ENCODE data around the gene ZSCAN5A. TPM values are rescaled to one million over a fixed set of nuclear protein-coding genes. Genes with fewer than 3 reads are reported as not detected.

ZSCAN5A gene
- total and polyA plus RNA-seq, 2 of the 13 experiments (the other 11 are each of a cell fraction or from before 2014, with no cell fraction given) = 9.5 to 17.8 TPM

GRCh38 chr19:56306016-56306415, 8.6 kb downstream of the ZSCAN5A start (continued):
- TF ChIP-seq JARID2 (CRISPR knock-in tag; IDR thresholded peaks at IDR 0.05; ENCODE audit: insufficient replicate concordance) = no peak
- TF ChIP-seq SALL1 (CRISPR knock-in tag; IDR thresholded peaks at IDR 0.05) = no peak
- TF ChIP-seq NFYB (CRISPR knock-in tag; IDR thresholded peaks at IDR 0.05) = no peak
- no peak for TF ChIP-seq ZNF619 (CRISPR knock-in tag; IDR thresholded peaks at IDR 0.05)
- no peak for TF ChIP-seq ZNF446 (CRISPR knock-in tag; IDR thresholded peaks at IDR 0.05)
- TF ChIP-seq, protein P1, sequence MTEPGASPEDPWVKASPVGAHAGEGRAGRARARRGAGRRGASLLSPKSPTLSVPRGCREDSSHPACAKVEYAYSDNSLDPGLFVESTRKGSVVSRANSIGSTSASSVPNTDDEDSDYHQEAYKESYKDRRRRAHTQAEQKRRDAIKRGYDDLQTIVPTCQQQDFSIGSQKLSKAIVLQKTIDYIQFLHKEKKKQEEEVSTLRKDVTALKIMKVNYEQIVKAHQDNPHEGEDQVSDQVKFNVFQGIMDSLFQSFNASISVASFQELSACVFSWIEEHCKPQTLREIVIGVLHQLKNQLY (CRISPR knock-in tag; IDR thresholded peaks at IDR 0.05) = no peak
- TF ChIP-seq ZFP41 (CRISPR knock-in tag; IDR thresholded peaks at IDR 0.05; ENCODE audit: borderline replicate concordance) = no peak
- TF ChIP-seq ZFP36 (IDR thresholded peaks at IDR 0.05; ENCODE audit: borderline replicate concordance, low read depth, low read length, partially characterized antibody) = no peak
- TF ChIP-seq MED1 (CRISPR knock-in tag; IDR thresholded peaks at IDR 0.05) = no peak

DNA sequence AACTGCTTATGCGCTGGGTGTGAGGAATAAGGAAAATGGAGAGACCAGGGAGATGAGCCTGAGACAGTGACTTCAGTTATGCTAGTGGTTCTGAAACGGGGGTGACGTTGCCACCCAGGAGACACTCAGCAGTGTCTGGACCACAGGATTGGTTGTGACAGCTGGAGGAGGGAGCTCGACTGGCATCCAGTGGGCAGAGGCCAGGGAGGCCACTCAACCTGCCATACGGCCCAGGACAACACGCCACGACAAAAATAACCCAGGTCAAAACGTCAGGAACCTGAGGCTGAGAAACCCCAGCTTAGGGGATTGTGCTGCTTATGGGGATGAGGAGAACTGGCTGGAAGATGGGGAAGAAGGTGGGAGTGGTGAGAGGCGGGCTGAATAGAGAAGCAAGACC, 10.4 kb downstream of the ZSCAN5A start:
- peaks cover 4 to 17% of the 10 kb centered on the region in 2 experiments; a peak in 4 of 5 replicates for H3K36me3 ChIP-seq (replicated peaks in 1 of 2; ENCODE audit: control insufficient read depth in 1 of 2, insufficient read depth in 2 of 2, low read length in 2 of 2)
- BruUV-seq (replicated peaks) = no TSS peak
- no peak overlapping the region for H2AFZ ChIP-seq (ENCODE audit: low read length)
- no peaks in the 10 kb centered on the region for H4K20me1 ChIP-seq (ENCODE audit: insufficient read depth, low read length)
- no peak overlapping the region for H3K4me3 ChIP-seq (replicated peaks in 1 of 3; ENCODE audit: insufficient read depth in 1 of 3, low read depth in 2 of 3, low read length in 3 of 3)
- no peaks in the 10 kb centered on the region for H3K79me2 ChIP-seq (ENCODE audit: insufficient read depth, low read length)
- CTCF ChIA-PET (ENCODE audit: low intra/inter-chr PET ratio, low total read pairs) = no interaction called here
- ATAC-seq = no peak
- TF ChIP-seq ZNF749 (CRISPR knock-in tag; IDR thresholded peaks at IDR 0.05; ENCODE audit: borderline replicate concordance) = no peak
- no peak for TF ChIP-seq KLF13 (CRISPR knock-in tag; IDR thresholded peaks at IDR 0.05)
- TF ChIP-seq ATF1 (CRISPR knock-in tag; IDR thresholded peaks at IDR 0.05) = no peak
- no peak for TF ChIP-seq ZNF251 (CRISPR knock-in tag; IDR thresholded peaks at IDR 0.05)
- H3K27me3 ChIP-seq (ENCODE audit: control insufficient read depth in 1 of 2, insufficient read depth in 2 of 2, low read length in 2 of 2) = no peaks in the 10 kb centered on the region
- no peak overlapping the region for H3K9ac ChIP-seq (ENCODE audit: insufficient read depth, low read depth, low read length)
- POLR2A ChIA-PET = no interaction called here
- H3K27ac ChIP-seq (ENCODE audit: extremely low read length, insufficient read depth, low read length) = no peak overlapping the region
- in situ Hi-C loops (cut with HindIII; ENCODE audit: extremely low pct_ligation_motif_present, low pct_unique_long_range_greater_than_20kb) = no loop called here
- H3K9me3 ChIP-seq (ENCODE audit: low read length) = no peaks in the 10 kb centered on the region
- no peak for FAIRE-seq
- intact Hi-C loops (cut with micrococcal nuclease; ENCODE audit: unreplicated experiment) = no loop called here
- no peak overlapping the region for H3K4me2 ChIP-seq (ENCODE audit: low read depth, low read length)
- 90% methylated on average over 9 of the region's 9 CpGs for WGBS (ENCODE audit: low lambda C conversion rate)
- no peak for DNase-seq (ENCODE audit: low spot score)
- H3K4me1 ChIP-seq (ENCODE audit: insufficient read depth, low read length) = no peaks in the 10 kb centered on the region

All from HepG2 (cell line).